ENCODE measurements around the gene PTPRN2. TPM values are rescaled to one million over a fixed set of nuclear protein-coding genes. Genes with fewer than 3 reads are reported as not detected.

The PTPRN2 gene
- total and polyA plus RNA-seq, 9 of the 15 experiments (the other 6 are each of a cell fraction or from before 2014, with no cell fraction given), result not detected

GRCh38 chr7:157839226-157839625 is 748.4 kb downstream of the PTPRN2 start:
- no TSS peak for BruUV-seq (replicated peaks)
- intact Hi-C loops (cut with micrococcal nuclease) (no loop called here), in situ Hi-C loops (cut with MboI) (no loop called here)
- FAIRE-seq (no peak), ATAC-seq (no peak), DNase-seq (ENCODE audit: extremely low read depth in 1 of 4, low spot score in 3 of 4) (no peak)
- 0% methylated on average over 2 of the region's 2 CpGs for WGBS (ENCODE audit: insufficient coverage, low coverage, missing lambda C conversion rate)
- Histone ChIP-seq H3K27ac (ENCODE audit: extremely low read depth, low read depth, low read length) (no peak overlapping the region; the same call in 2 of the 3 replicates), H3K4me3 (no peak overlapping the region), H3K9me1 (ENCODE audit: control insufficient read depth, insufficient read depth, low read length) (no peaks in the 10 kb centered on the region), H3K79me2 (ENCODE audit: control insufficient read depth, insufficient read depth, low read length) (no peaks in the 10 kb centered on the region), H3K9ac (ENCODE audit: insufficient read depth in 1 of 2, low read depth in 2 of 2, low read length in 2 of 2) (no peak overlapping the region), H3K9me3 (replicated peaks; ENCODE audit: control insufficient read depth, insufficient read depth, low read depth, low read length) (peaks cover 10% of the 10 kb centered on the region; the same call in 1 of the 2 replicates), H3K36me3 (ENCODE audit: control insufficient read depth, insufficient read depth, low read length) (no peaks in the 10 kb centered on the region), H3K27me3 (ENCODE audit: control insufficient read depth in 2 of 2, insufficient read depth in 2 of 2, low read length in 2 of 2) (peaks cover 28 to 42% of the 10 kb centered on the region in 2 experiments), H3K4me1 (replicated peaks in 1 of 2; ENCODE audit: control insufficient read depth in 2 of 2, insufficient read depth in 2 of 2, low read length in 2 of 2) (0 out of 5 replicates have a peak, but pooled peaks cover 0 to 2% of the 10 kb centered on the region in 2 experiments), H4K20me1 (replicated peaks; ENCODE audit: control insufficient read depth, insufficient read depth, low read length) (0 out of 2 replicates have a peak, but pooled peaks cover 4% of the 10 kb centered on the region), H3K4me2 (ENCODE audit: insufficient read depth, low read length) (no peak overlapping the region), H2AFZ (ENCODE audit: low read depth, low read length) (no peak overlapping the region)
- ChIA-PET POLR2A (no interaction called here), CTCF (ENCODE audit: low intra/inter-chr PET ratio) (no interaction called here)
- 0 out of 2 replicates have a peak, but pooled peaks have one; percentile 51 for TF ChIP-seq THRB (CRISPR knock-in tag; conservative IDR thresholded peaks at IDR 0.05)
- no peak for TF ChIP-seq ZFPM2 (CRISPR knock-in tag; IDR thresholded peaks at IDR 0.05)
- TF ChIP-seq SMARCA5 (IDR thresholded peaks at IDR 0.05), result no peak
- TF ChIP-seq BRD4 (IDR thresholded peaks at IDR 0.05), result no peak
- no peak for TF ChIP-seq KLF16 (IDR thresholded peaks at IDR 0.05)
- TF ChIP-seq HCFC1 (IDR thresholded peaks at IDR 0.05; ENCODE audit: low read depth, low read length), result no peak
- no peak for TF ChIP-seq NR2C2 (CRISPR knock-in tag; IDR thresholded peaks at IDR 0.05)
- TF ChIP-seq NR2C2 (tag; IDR thresholded peaks at IDR 0.05), result no peak
- TF ChIP-seq ZNF655 (CRISPR knock-in tag; IDR thresholded peaks at IDR 0.05), result no peak
